ENCODE measurements around the gene TIMD4.

The TIMD4 gene

DNA sequence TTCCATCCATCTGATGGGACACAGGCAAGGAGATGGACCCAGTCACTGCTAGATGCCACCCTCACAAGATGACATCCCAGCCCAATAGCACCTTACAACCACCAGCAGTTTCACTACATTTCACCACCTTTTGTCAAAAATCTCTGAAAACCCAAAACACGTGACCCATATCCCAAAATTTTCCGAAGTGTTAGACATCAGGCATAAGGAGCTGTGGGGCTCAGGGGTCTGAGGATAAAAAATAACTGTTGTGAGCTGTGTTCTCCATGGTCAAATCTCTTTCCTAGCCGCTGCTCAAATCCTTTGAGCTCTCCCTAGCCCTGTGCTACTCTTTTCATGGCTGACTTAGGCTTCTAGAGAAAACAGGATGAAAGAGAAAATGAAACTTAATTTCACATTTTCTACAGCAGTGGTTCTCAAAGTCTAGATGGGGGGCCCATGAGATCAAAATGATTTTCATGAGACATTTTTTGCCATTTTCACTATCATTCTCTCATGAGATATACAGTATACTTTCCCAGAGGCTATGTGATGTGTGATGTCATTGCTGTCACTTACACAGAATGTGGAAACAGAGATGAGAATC lies 40.7 kb downstream of the TIMD4 start:
- TF ChIP-seq, protein P1, sequence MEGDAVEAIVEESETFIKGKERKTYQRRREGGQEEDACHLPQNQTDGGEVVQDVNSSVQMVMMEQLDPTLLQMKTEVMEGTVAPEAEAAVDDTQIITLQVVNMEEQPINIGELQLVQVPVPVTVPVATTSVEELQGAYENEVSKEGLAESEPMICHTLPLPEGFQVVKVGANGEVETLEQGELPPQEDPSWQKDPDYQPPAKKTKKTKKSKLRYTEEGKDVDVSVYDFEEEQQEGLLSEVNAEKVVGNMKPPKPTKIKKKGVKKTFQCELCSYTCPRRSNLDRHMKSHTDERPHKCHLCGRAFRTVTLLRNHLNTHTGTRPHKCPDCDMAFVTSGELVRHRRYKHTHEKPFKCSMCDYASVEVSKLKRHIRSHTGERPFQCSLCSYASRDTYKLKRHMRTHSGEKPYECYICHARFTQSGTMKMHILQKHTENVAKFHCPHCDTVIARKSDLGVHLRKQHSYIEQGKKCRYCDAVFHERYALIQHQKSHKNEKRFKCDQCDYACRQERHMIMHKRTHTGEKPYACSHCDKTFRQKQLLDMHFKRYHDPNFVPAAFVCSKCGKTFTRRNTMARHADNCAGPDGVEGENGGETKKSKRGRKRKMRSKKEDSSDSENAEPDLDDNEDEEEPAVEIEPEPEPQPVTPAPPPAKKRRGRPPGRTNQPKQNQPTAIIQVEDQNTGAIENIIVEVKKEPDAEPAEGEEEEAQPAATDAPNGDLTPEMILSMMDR (IDR thresholded peaks at IDR 0.05; ENCODE audit: low read depth, low read length): no peak
- no peak for DNase-seq (ENCODE audit: low read depth in 2 of 2)
- H3K4me3 ChIP-seq (replicated peaks in 1 of 2; ENCODE audit: low read depth in 2 of 2, low read length in 2 of 2): no peak overlapping the region

DNA sequence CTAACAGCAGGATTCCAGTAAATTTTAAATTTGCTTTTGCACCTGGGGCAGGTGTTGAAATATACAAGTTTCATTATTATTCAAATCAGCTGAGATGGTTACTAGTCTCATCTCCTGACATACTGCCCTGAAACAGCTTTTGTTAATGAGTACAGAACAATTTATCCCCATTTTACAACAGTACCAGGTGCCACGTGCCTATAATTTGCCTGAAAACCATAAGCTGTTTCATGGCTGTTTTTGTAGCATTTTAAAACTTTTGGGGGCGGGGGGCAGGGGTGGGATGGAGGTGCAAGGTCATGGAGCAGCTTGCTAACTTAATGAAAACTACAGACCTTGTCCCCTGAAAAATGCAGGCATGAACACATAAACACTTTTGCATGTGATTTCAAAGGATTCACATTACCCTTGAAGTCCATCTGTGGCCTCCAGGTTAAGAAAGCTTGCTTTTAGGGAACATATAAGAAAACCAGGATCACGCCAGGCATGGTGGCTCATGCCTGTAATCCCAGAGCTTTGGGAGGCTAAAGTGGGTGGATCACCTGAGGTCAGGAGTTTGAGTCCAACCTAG lies 42.1 kb downstream of the TIMD4 start:
- no peak overlapping the region for H3K4me3 ChIP-seq (replicated peaks in 1 of 2; ENCODE audit: low read depth in 2 of 2, low read length in 2 of 2)
- DNase-seq (ENCODE audit: low read depth in 2 of 2): no peak
- TF ChIP-seq, protein P1 (IDR thresholded peaks at IDR 0.05; ENCODE audit: low read depth, low read length): no peak

DNA sequence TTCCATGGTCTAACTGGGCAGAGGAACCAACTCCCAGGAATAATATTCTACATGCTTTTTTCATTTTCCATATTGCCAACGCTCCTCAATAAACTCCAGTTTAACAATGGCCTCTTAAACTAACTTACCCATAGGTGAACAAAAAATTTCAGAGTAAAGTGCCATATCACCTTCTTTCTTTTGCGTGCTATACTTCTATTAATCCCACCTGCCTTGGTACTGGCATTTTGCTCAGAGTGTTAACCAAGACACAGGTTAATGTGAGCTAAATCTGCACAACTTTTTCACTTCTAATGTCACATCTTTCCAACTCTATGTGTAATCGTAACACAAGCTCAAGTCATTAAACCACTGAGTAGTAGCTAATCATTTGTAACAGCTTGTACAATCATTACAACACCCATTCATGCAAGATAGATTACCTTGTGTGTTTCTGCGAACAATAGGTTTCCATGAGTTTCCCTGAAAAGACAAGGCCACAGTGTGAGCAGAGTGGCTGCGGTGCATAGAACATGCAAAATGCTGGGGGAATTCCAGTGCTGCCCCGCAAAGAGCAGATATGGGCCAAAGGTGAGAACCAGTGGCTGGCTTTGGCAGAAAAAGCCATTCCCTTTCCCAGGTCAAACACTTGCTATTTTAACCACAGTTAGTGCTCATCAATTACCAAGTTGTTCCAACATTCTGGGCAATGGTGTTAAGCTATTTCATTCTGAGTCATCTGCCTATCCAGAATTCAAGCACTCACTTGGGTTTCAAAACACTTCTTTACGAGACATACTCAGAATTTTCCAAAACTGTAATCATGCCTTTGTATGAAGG lies 42.8 kb downstream of the TIMD4 start:
- TF ChIP-seq, protein P1 (IDR thresholded peaks at IDR 0.05; ENCODE audit: low read depth, low read length): no peak
- H3K4me3 ChIP-seq (replicated peaks in 1 of 2; ENCODE audit: low read depth in 2 of 2, low read length in 2 of 2): no peak overlapping the region
- no peak for DNase-seq (ENCODE audit: low read depth in 2 of 2)

DNA sequence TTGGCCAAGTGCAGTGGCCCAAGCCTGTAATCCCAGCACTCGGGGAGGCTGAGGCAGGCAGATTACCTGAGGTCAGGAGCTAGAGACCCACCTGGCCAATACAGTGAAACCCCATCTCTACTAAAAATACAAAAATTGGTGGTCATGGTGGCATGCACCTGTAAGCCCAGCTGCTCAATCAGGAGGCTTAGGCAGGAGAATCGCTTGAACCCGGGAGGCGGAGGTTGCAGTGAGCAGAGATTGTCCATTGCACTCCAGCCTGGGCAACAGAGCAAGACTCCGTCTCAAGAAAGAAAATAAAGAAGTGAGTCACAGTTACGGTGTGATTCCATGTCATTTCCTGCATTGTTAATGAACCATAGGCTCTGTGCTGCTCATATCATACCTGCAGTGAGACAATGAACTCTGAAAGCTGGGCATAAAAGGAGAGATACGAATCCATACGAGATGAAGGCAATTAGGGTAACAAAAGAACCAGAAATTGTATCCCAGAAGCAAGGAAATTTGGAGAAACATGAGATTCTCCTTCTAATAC lies 44.6 kb downstream of the TIMD4 start:
- no peak for DNase-seq (ENCODE audit: low read depth in 2 of 2)
- no peak overlapping the region for H3K4me3 ChIP-seq (replicated peaks in 1 of 2; ENCODE audit: low read depth in 2 of 2, low read length in 2 of 2)
- TF ChIP-seq, protein P1 (IDR thresholded peaks at IDR 0.05; ENCODE audit: low read depth, low read length): no peak

DNA sequence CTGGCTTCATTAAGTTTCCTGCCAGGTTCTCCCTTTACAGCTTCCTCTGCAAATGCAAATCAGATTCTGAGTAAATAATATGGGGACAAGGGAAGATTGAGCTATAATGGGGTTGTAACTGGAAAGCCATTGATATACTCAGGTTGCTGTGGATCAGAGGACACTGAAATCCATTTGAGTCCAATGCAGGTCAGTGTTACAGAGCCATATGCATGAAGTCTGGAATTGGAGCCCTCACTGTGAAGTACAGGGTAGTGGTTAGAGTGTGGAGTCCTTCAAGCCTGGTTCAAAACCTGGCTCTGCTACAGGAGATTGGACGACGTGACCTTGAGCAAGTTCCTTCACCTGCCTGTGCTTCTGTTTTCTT lies 48.7 kb downstream of the TIMD4 start:
- no peak overlapping the region for H3K4me3 ChIP-seq (replicated peaks in 1 of 2; ENCODE audit: low read depth in 2 of 2, low read length in 2 of 2)
- DNase-seq (ENCODE audit: low read depth in 2 of 2): no peak
- TF ChIP-seq, protein P1 (IDR thresholded peaks at IDR 0.05; ENCODE audit: low read depth, low read length): no peak

DNA sequence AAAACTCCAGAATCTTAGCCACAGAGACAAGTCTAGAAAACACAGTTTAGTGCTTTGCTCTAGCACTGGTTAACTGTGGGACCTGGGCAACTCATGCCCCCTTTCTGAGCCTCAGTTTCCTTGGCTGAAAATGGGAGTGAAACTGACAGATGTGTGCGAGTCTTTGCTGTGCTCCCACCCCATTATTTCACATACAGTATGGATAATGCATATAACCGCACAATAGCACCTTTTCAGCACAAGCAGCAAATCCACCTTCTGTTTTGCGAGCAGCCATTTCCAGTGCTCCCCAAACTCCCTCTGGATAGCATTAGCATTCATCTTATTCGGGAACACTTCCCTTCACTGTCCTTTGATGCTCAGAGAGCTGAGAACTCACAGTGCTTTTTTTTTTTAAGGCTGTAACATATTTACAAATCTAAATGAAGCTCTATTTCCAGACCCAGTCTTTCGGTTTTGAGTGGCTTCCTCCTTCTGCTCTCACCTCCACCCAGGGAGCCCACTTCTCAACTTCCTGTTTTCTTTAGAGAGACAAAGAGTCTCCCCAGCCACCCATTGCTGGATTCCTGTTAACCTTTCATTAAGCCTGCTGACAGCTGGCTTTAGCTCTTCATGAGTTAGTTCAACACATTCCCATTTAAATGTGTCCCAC lies 49.2 kb downstream of the TIMD4 start:
- H3K4me3 ChIP-seq (replicated peaks in 1 of 2; ENCODE audit: low read depth in 2 of 2, low read length in 2 of 2): no peak overlapping the region
- no peak for DNase-seq (ENCODE audit: low read depth in 2 of 2)
- TF ChIP-seq, protein P1 (IDR thresholded peaks at IDR 0.05; ENCODE audit: low read depth, low read length): no peak

Data from cardiac fibroblast (primary cell).